Activated T-cell treated with anti-CD3 and anti-CD28 coated beads, Interleukin-2, amount 50 U/mL, for 4 hours (primary cell): ENCODE measurements around the gene HOXA7. TPM values are rescaled to one million over a fixed set of nuclear protein-coding genes. Genes with fewer than 3 reads are reported as not detected.
A peak's percentile ranks its signal among the peaks of the same experiment; 100 is the strongest.

Source experiments
- ATAC-seq, 2 donors: fragments of 200-7000 bp; cut with Tn5 transposase; one replicate each; pipeline ENCODE4 v1.10.0; 2021
- DNase-seq: peaks from one replicate; pipeline ENCODE4 v3.0.0-alpha.2; 2020
- H3K27me3 Mint-ChIP-seq: one replicate; pipeline ENCODE4 v1.8.0; 2021; ENCODE audit warnings: low read depth, mixed read lengths
- H3K36me3 Mint-ChIP-seq: one replicate; pipeline ENCODE4 v1.8.0; 2022; ENCODE audit warnings: mixed read lengths; ENCODE audit not compliant: insufficient read depth
- H3K4me1 Mint-ChIP-seq: one replicate; pipeline ENCODE4 v1.8.0; 2021; ENCODE audit warnings: low read depth, mixed read lengths
- H3K4me3 Mint-ChIP-seq: one replicate; pipeline ENCODE4 v1.8.0; 2021; ENCODE audit warnings: mild to moderate bottlenecking, moderate library complexity, mixed read lengths
- H3K9me3 Mint-ChIP-seq: one replicate; pipeline ENCODE4 v1.8.0; 2021; ENCODE audit warnings: mixed read lengths
- total RNA-seq, 3 donors: library from RNA; stranded (reverse); gene quantifications; one replicate each; pipeline ENCODE4 v1.2.1, GENCODE V29; 2021

The HOXA7 gene
- total RNA-seq, 3 donors from 2014 or later, result not detected

DNA sequence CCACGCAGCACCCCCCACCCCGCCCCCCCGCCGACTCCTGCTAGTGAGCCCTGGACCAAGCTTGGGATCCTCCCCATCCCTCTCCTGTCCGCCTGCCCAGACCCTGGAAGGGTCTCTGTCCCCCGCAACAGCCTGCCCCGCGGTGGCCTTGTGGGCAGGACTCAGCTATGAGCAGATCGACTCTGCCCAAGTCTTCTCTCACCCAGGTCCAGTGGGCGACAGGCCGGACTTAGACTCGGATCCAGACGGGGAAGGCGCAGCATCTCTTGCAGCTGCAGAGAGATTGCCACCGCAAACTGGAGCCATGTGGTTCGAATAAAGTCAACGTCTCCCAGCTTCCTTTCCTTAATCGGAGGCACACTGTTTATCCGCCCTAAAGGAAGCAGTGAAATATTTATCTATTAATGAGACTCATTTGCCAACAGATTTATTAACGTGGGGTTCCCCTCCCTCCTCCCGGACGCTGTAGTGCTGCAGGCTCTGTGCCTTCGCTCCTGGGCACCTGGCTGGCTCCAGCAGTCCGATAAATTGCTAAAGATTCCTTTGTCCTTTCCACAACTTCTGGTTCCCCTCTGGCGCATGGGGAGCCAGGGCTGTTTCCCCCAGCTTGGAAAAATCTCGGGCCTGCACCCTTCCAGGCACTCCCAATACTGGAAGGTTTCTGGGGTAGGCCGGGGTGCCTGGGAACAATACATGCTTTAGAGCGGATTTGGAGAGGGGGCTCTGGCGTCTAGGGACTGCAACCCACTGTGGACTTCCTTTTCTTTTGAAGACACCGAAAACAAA, 634 bp upstream of the HOXA7 start:
- ATAC-seq, result no peak
- no peaks in the 10 kb centered on the region for H3K9me3 Mint-ChIP-seq
- H3K36me3 Mint-ChIP-seq, result no peaks in the 10 kb centered on the region
- peaks cover 83% of the 10 kb centered on the region for H3K27me3 Mint-ChIP-seq
- peaks cover 38% of the 10 kb centered on the region for H3K4me1 Mint-ChIP-seq
- DNase-seq, result no peak
- no peak overlapping the region for H3K4me3 Mint-ChIP-seq

DNA sequence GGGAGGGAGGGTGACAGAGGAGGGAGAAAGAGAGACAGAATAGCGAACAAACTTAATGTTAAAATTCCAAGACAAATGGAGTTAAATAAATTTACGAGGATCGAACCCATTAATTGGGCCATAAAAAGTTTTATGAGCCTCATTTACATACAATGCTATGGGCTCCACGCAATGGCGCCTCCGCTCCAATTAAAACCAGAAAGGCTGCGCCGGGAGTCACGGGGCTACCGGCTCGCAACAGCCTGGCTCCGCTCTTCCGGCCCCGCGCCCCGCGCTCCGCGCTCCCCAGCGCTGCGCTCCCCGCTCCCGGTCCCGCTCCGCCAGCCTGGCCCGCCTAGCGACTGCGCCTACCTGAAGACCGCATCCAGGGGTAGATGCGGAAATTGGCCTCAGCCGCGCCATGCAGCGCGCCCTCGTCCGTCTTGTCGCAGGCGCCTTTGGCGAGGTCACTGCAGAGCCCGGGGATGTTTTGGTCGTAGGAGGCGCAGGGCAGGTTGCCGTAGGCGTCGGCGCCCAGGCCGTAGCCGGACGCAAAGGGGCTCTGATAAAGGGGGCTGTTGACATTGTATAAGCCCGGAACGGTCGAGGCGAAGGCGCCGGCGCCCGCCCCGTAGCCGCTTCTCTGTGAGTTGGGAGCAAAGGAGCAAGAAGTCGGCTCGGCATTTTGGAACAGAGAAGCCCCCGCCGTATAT, 513 bp downstream of the HOXA7 start:
- ATAC-seq, result peak in 1 of 2 donors; percentile 11
- Mint-ChIP-seq H3K9me3 (no peaks in the 10 kb centered on the region), H3K36me3 (no peaks in the 10 kb centered on the region), H3K4me3 (peak overlapping the region; percentile 46), H3K4me1 (peaks cover 46% of the 10 kb centered on the region), H3K27me3 (peaks cover 88% of the 10 kb centered on the region)
- no peak for DNase-seq

DNA sequence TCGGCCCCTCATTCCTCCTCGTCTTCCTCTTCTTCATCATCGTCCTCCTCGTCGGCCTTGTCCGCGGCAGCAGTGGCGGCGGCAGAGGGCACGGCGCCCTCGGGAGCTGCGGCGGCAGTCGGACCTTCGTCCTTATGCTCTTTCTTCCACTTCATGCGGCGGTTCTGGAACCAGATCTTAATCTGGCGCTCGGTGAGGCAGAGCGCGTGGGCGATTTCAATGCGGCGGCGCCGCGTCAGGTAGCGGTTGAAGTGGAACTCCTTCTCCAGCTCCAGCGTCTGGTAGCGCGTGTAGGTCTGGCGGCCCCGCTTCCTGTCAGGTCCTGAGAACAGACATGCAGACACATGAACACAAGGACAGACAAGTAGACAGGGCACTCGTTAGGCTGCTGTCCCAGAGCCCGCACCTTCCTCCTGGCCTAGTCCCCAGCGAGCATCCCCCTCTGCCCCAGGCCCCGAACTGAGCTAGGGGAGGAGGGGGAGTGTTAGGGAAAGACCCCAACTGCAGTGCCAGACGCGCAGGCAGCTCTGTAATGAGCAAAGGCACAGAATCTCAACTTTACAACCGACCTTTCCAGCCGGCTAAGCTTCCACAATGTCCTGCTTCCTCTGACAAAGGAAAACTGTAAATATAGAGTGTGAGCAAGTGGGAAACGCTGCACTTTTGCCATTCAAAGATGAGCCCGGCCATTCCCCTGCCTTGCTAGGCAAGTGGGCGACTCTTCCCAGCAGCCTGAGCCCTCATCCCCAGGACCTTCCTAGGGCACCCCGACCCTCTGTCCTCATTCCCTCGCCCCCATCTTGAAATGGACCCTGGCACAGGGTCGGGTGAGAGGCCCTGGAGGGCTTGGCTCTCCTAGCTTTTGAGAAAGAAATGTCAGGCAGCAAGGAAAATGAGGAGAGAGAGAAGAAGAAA, 1.3 kb downstream of the HOXA7 start:
- DNase-seq (peak; percentile 57), ATAC-seq (peak in 1 of 2 donors; percentile 12)
- Mint-ChIP-seq H3K4me1 (peaks cover 50% of the 10 kb centered on the region), H3K27me3 (peaks cover 92% of the 10 kb centered on the region), H3K9me3 (no peaks in the 10 kb centered on the region), H3K4me3 (peak overlapping the region; percentile 48), H3K36me3 (no peaks in the 10 kb centered on the region)

DNA sequence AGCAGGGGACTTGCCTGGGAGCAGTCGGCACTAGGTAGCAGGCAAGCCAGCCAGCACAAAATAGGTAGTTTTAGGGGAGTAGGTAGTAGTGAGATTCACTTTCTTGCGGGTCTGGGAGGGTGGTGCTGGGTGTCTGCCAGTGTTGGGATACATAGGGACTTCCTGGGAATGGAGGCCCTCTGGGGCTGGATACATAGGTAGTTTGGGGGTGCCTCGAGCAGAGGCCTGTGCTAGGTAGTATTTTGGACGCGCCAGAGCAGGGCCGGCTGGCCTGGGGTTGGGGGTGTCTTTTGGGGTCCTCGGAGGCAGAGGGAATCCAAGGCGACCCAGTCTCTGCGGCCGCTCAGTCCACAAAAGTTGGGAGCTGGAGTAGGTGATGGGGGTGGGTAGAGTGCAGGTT, 2.1 kb downstream of the HOXA7 start:
- DNase-seq (no peak), ATAC-seq (no peak)
- Mint-ChIP-seq H3K4me1 (peaks cover 48% of the 10 kb centered on the region), H3K27me3 (peaks cover 92% of the 10 kb centered on the region), H3K4me3 (no peak overlapping the region), H3K36me3 (no peaks in the 10 kb centered on the region), H3K9me3 (no peaks in the 10 kb centered on the region)

DNA sequence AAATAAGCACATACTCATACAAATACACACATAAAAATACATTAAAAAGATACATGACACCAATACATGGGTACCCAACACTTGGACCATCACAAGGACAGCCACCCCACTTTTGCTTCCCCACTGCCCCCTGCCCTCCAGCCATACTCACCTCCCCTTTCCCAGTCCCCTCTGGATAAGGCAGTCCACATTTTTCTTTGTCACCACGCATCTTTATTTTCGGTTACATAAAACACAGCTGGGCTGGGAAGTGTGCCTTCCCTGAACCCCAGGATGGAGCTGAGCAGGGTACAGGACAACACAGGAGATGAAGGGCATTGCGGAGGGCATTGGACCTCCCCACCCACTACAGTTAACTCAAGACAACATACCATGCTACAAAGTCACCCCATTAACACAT, 2.9 kb downstream of the HOXA7 start:
- H3K9me3 Mint-ChIP-seq, result no peaks in the 10 kb centered on the region
- H3K4me1 Mint-ChIP-seq, result peaks cover 45% of the 10 kb centered on the region
- no peak for ATAC-seq
- DNase-seq, result no peak
- H3K27me3 Mint-ChIP-seq, result peaks cover 92% of the 10 kb centered on the region
- no peaks in the 10 kb centered on the region for H3K36me3 Mint-ChIP-seq
- no peak overlapping the region for H3K4me3 Mint-ChIP-seq

GRCh38 chr7:27152816-27153442, 3.5 kb downstream of the HOXA7 start:
- no peak for ATAC-seq
- no peak overlapping the region for H3K4me3 Mint-ChIP-seq
- H3K36me3 Mint-ChIP-seq, result no peaks in the 10 kb centered on the region
- no peaks in the 10 kb centered on the region for H3K9me3 Mint-ChIP-seq
- H3K27me3 Mint-ChIP-seq, result peaks cover 92% of the 10 kb centered on the region
- H3K4me1 Mint-ChIP-seq, result peaks cover 48% of the 10 kb centered on the region
- DNase-seq, result no peak

DNA sequence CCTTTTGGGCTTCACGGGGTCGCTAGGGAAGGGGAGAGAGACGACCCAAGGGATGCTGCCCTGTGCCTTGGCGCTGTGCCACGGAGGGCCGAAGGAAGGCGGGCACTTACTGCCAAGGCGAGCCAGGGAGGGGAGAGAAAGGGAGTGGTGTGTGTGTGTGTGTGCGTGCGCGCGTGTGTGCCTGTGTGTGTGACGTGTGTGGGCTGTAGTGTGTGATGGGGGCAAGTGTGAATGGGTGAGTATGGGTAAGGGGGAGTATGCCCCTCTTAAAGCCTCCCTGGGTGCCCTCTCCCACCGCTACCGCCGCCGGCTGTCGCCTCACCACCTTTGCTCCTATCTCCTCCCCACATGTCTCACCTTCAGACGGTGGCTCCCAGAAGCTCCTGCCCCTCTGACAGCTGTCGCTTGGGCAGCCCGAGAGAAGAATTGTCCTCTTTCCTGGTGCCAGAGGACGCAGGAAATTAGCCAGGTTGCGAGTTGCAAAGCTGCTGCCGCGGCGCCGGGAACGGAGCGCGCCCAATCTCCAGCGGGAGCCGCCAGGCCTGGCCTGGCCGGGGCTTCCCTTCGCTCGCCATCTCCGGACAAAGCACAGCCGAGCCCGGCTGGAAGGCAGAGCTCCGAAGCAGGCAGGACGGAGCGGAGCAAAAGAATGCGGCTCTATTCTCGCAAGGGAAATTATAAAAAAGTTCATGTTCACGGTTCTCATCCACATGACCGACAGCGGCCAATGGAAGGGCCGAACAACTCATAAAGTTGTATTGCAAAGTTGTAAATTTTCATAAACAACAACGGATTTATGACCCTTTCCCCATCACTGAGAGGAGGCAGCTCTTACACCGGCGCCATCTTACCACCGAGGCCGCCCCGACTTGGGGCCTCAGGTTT, 4.3 kb downstream of the HOXA7 start, which contains the start of gene HOXA3:
TSS of gene HOXA3 (minus strand) at position 653 of the 885 bp plus-strand sequence. CDS start 41,943 bp downstream, outside the sequence.
- Mint-ChIP-seq H3K4me3 (peak within 1 kb of the TSS; percentile 69), H3K36me3 (no peaks in the 10 kb centered on the region), H3K27me3 (peaks cover 88% of the 10 kb centered on the region), H3K4me1 (peaks cover 45% of the 10 kb centered on the region), H3K9me3 (no peaks in the 10 kb centered on the region)
- DNase-seq (no peak), ATAC-seq (no peak)

GRCh38 chr7:27151341-27151930, 5.0 kb downstream of the HOXA7 start:
- peaks cover 45% of the 10 kb centered on the region for H3K4me1 Mint-ChIP-seq
- peak overlapping the region; percentile 69 for H3K4me3 Mint-ChIP-seq
- H3K27me3 Mint-ChIP-seq, result peaks cover 90% of the 10 kb centered on the region
- H3K36me3 Mint-ChIP-seq, result no peaks in the 10 kb centered on the region
- DNase-seq (no peak), ATAC-seq (no peak)
- H3K9me3 Mint-ChIP-seq, result no peaks in the 10 kb centered on the region

DNA sequence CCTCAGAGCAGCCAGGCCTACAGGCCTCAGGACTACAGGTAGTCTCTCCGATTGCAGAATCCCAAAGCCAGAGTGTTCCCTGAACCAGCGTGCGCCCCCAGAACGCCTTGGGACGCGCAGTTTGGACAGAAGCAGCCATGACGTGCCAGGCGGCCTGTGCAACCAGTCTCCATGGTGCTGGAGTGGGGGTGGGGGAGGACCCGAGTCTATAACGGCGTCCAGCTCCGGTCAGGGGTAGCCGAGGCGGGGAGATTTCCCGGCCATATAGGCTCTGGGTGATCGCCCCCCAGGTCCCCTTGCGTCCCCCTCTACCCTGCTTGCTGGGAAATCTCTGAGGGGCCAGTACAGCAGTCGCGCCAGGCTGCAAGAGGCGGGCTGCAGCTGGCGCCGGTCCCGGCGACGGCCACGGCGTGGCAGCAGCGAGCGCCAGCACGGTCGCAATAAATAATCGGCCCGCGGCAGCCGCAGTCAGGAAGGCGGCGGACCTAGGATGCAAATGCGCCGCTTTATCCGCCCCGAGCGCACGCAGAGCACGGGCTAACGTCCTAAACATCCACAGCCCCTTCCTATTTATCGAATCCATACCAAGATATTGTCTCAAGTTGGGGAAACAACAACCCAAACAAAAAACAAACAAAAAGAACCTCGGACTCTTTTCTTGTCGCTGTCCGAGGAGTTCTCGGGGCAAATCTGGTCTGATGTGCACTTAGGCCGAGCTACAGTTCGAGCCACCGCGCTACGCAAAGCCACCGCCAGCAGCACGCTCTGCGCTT, 5.7 kb downstream of the HOXA7 start:
- Mint-ChIP-seq H3K36me3 (no peaks in the 10 kb centered on the region), H3K27me3 (peaks cover 91% of the 10 kb centered on the region), H3K4me3 (peak overlapping the region; percentile 69), H3K9me3 (no peaks in the 10 kb centered on the region), H3K4me1 (peaks cover 41% of the 10 kb centered on the region)
- peak; percentile 61 for DNase-seq
- ATAC-seq, result peak; percentile 80 to 83

DNA sequence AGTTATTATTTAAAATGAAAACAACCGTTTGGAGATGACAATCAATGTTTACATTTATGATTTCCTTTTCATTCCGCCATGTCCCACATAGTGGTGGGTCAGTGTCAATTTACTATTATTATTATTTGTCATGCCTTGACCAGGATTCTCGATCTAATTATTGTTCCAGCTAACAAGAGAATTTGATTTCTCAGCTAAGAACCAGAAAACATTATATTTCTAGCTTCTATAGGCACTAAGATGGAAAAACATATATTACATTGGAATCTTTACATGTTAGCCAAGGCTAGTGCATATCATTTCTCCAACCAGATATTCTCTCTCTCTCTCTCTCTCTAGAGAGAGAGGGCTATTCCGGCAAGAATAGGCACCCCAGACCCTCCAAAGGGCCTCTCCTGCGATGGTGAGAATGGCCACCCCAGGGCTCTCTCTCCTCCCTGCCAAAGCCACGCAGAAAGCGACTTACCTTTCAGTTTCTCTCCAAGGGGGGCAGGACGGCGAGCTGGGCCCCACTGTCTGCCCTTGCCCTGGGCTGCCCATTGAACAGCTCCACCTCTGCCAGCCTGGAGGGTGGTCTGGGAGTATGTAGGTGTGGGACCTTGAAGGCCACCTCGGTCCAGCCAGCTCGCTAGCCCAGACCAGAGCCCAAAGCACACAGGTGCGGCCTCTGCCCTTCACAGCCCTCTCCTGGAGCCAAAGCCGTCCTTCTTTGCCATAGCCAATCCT, 6.5 kb downstream of the HOXA7 start:
- Mint-ChIP-seq H3K27me3 (peaks cover 90% of the 10 kb centered on the region), H3K36me3 (no peaks in the 10 kb centered on the region), H3K9me3 (no peaks in the 10 kb centered on the region), H3K4me3 (peak overlapping the region; percentile 69), H3K4me1 (peaks cover 34% of the 10 kb centered on the region)
- DNase-seq (no peak), ATAC-seq (peak in 1 of 2 donors; percentile 5)

- H3K27me3 Mint-ChIP-seq, result peaks cover 89% of the 10 kb centered on the region
- no peak overlapping the region for H3K4me3 Mint-ChIP-seq
- H3K4me1 Mint-ChIP-seq, result peaks cover 26% of the 10 kb centered on the region
- DNase-seq (no peak), ATAC-seq (no peak)
- no peaks in the 10 kb centered on the region for H3K36me3 Mint-ChIP-seq
- no peaks in the 10 kb centered on the region for H3K9me3 Mint-ChIP-seq
These were observed 7.5 kb downstream of the HOXA7 start for GRCh38 chr7:27148756-27149641.
